Measurements from ENCODE around the gene SLX4IP. TPM values are rescaled to one million over a fixed set of nuclear protein-coding genes. Genes with fewer than 3 reads are reported as not detected.
A peak's percentile ranks its signal among the peaks of the same experiment; 100 is the strongest.

The SLX4IP gene
- polyA plus RNA-seq, 2 of the 4 experiments (the other 2 are of a cell fraction), result 3.4 to 7.5 TPM

GRCh38 chr20:10654630-10655029 is 219.5 kb downstream of the SLX4IP start:
- no peak overlapping the region for H3K4me3 ChIP-seq
- 82% methylated on average over 7 of the region's 7 CpGs for WGBS (ENCODE audit: missing lambda C conversion rate)
- peak overlapping the region in 1 of 2 experiments; percentile 16; a peak in 1 of 6 replicates for H3K27ac ChIP-seq
- no peak; a peak in 1 of 6 replicates for ATAC-seq
- peak; percentile 43 for TF ChIP-seq MAFK (IDR thresholded peaks at IDR 0.05; ENCODE audit: partially characterized antibody)
- TF ChIP-seq SMC3 (IDR thresholded peaks at IDR 0.05), result no peak
- FAIRE-seq, result no peak
- no peaks in the 10 kb centered on the region for H3K9me3 ChIP-seq
- POLR2A ChIA-PET, result no interaction called here
- peaks cover 58% of the 10 kb centered on the region for H3K4me1 ChIP-seq
- DNase-seq (ENCODE audit: low read depth in 1 of 2, low spot score in 1 of 2), result no peak
- CTCF ChIA-PET, result interaction anchor here (0.9 kb wide), 1 partner anchor 889 kb away, joined by 3 read pairs; no protein-coding TSS in a partner anchor
- 0 out of 3 replicates have a peak overlapping the region, but pooled peaks have one; percentile 2 for H3K4me2 ChIP-seq

GRCh38 chr20:10655720-10656669 is 220.9 kb downstream of the SLX4IP start:
- FAIRE-seq, result no peak
- ATAC-seq, result no peak
- ChIA-PET CTCF (interaction anchor here (0.8 to 1.3 kb wide), 5 partner anchors 13 to 888 kb away, joined by 3 read pairs; no protein-coding TSS in a partner anchor), POLR2A (interaction anchor here (0.9 to 1.4 kb wide), 2 partner anchors 16 to 18 kb away, joined by 3 to 5 read pairs; no protein-coding TSS in a partner anchor)
- TF ChIP-seq PBX3 (IDR thresholded peaks at IDR 0.05) (no peak), JUN (IDR thresholded peaks at IDR 0.05) (0 out of 5 replicates have a peak, but pooled peaks have one; percentile 7 to 33)
- Histone ChIP-seq H3K27ac (no peak overlapping the region), H3K4me3 (no peak overlapping the region), H3K4me2 (no peak overlapping the region), H3K4me1 (peaks cover 72% of the 10 kb centered on the region), H3K9me3 (no peaks in the 10 kb centered on the region)
- DNase-seq (ENCODE audit: low read depth in 1 of 2, low spot score in 1 of 2), result no peak
- 88% methylated on average over 15 of the region's 15 CpGs for WGBS (ENCODE audit: missing lambda C conversion rate)

- Histone ChIP-seq H3K4me2 (no peak overlapping the region), H3K9me3 (no peaks in the 10 kb centered on the region), H3K4me3 (no peak overlapping the region), H3K27ac (peak overlapping the region in 1 of 2 experiments; percentile 23; a peak in 2 of 6 replicates), H3K4me1 (peaks cover 86% of the 10 kb centered on the region)
- no peak for FAIRE-seq
- peak in 1 of 2 experiments; percentile 11; a peak in 3 of 6 replicates for ATAC-seq
- CTCF ChIA-PET, result interaction anchor here (1.0 to 1.8 kb wide), 4 partner anchors 26 to 679 kb away, joined by 3 to 8 read pairs (median 3); no protein-coding TSS in a partner anchor
- 90% methylated on average over 1 of the region's 1 CpG for WGBS (ENCODE audit: missing lambda C conversion rate)
- TF ChIP-seq JUN (IDR thresholded peaks at IDR 0.05), result 0 out of 5 replicates have a peak, but pooled peaks of 1 of the 2 experiments have one; percentile 11
- TF ChIP-seq EP300 (IDR thresholded peaks at IDR 0.05), result no peak
- no peak for DNase-seq (ENCODE audit: low read depth in 1 of 2, low spot score in 1 of 2)
- POLR2A ChIA-PET, result interaction anchor here (1.1 to 1.7 kb wide), 2 partner anchors 14 to 1040 kb away, joined by 6 read pairs; no protein-coding TSS in a partner anchor
These were observed 222.3 kb downstream of the SLX4IP start for GRCh38 chr20:10657453-10657852.

DNA sequence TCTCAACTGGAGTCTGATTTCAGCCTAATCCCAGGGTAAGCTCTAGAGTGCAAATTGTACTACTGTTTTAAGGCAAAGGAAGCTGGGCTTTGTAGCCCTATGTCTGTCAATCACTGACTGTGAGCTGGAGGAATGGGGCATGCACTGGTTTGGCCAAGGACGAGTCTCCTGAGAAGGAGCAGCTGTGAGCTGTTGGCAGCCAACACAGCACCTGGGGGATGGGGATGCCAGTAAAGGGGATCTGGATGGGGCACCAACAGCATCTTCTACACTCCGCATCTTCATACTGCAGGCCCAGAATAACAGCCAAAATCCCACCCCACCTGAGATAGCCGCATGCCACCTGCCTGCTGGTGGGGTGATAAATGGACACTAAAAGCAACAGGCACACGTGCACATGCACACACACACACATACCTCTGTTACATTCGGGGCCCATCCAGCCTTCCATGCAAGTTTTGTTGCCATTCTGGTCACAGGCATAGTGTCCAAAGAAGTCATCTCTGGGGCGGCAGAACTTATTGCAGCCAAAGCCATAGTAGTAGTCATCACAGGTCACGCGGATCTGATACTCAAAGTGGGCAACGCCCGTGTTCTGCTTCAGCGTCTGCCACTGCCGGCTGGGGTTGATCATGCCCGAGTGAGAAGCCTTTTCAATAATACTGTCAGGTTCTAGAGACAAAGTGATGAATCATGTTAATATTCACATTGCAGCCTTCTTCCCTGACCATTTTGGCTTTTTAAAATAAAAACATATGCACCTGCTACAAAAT is 223.1 kb downstream of the SLX4IP start:
- TF ChIP-seq CBX2 (IDR thresholded peaks at IDR 0.05; ENCODE audit: borderline replicate concordance, low read depth) (no peak), POLR2AphosphoS2 (conservative IDR thresholded peaks at IDR 0.05; ENCODE audit: low read length) (peak; percentile 43; the same call in 1 of the 2 replicates), JUN (IDR thresholded peaks at IDR 0.05) (0 out of 5 replicates have a peak, but pooled peaks of 1 of the 2 experiments have one; percentile 7), EHMT2 (IDR thresholded peaks at IDR 0.05; ENCODE audit: low read depth) (no peak)
- TF ChIP-seq, protein P1, sequence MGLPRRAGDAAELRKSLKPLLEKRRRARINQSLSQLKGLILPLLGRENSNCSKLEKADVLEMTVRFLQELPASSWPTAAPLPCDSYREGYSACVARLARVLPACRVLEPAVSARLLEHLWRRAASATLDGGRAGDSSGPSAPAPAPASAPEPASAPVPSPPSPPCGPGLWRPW (IDR thresholded peaks at IDR 0.05), result no peak
- Histone ChIP-seq H3K4me1 (peaks cover 93% of the 10 kb centered on the region), H3K27ac (peak overlapping the region in 1 of 2 experiments; percentile 23; a peak in 2 of 6 replicates), H3K4me3 (no peak overlapping the region), H3K4me2 (no peak overlapping the region), H3K9me3 (no peaks in the 10 kb centered on the region)
- ChIA-PET CTCF (interaction anchor here (0.6 to 1.8 kb wide), 4 partner anchors 10 to 680 kb away, joined by 3 to 8 read pairs (median 4); no protein-coding TSS in a partner anchor), POLR2A (interaction anchor here (1.0 to 1.7 kb wide), 3 partner anchors 8 to 1041 kb away, joined by 3 to 6 read pairs (median 6); no protein-coding TSS in a partner anchor)
- DNase-seq (ENCODE audit: low read depth in 1 of 2, low spot score in 1 of 2) (no peak), ATAC-seq (peak in 1 of 2 experiments; percentile 6; a peak in 2 of 6 replicates), FAIRE-seq (no peak)
- WGBS (ENCODE audit: missing lambda C conversion rate), result 90% methylated on average over 13 of the region's 13 CpGs
